ENCODE results near the gene LIM2. TPM values are rescaled to one million over a fixed set of nuclear protein-coding genes. Genes with fewer than 3 reads are reported as not detected.
"Not testable (repeated sequence)": the region's sequence is repeated elsewhere in the genome, so short reads cannot be mapped to it uniquely, and the experiment has no call there.

Gene LIM2
- total RNA-seq, 1 donor from 2014 or later: not detected

DNA sequence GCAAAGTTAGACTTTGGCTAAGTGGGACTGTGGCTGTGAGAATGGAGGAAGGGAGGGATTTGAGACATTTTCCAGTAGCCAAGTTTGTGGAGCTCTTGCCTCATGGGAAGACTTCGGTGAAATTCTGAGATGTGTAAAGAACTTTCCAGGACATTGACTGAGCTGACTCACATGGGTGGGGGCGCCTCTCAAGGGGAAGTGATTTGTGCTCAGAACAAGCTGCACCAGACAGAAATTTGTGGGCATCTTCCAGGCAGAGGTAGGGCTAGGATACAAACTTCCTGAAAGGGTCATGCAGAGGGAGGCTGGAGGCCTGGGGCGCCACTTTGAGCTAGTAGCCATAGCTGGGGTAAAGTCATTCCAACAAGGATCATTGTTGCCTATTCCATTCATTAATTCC is 39.4 kb upstream of the LIM2 start:
- Histone ChIP-seq H3K27ac (no peak overlapping the region), H3K4me3 (no peak overlapping the region), H3K4me1 (no peaks in the 10 kb centered on the region), H3K36me3 (no peaks in the 10 kb centered on the region), H3K27me3 (no peaks in the 10 kb centered on the region), H3K9me3 (no peaks in the 10 kb centered on the region)
- intact Hi-C loops (cut with DNase I): no loop called here
- TF ChIP-seq POLR2A (IDR thresholded peaks at IDR 0.05) (no peak), POLR2AphosphoS5 (IDR thresholded peaks at IDR 0.05; ENCODE audit: insufficient read depth in 1 of 2, low read depth in 1 of 2) (no peak)
- TF ChIP-seq, protein P1, sequence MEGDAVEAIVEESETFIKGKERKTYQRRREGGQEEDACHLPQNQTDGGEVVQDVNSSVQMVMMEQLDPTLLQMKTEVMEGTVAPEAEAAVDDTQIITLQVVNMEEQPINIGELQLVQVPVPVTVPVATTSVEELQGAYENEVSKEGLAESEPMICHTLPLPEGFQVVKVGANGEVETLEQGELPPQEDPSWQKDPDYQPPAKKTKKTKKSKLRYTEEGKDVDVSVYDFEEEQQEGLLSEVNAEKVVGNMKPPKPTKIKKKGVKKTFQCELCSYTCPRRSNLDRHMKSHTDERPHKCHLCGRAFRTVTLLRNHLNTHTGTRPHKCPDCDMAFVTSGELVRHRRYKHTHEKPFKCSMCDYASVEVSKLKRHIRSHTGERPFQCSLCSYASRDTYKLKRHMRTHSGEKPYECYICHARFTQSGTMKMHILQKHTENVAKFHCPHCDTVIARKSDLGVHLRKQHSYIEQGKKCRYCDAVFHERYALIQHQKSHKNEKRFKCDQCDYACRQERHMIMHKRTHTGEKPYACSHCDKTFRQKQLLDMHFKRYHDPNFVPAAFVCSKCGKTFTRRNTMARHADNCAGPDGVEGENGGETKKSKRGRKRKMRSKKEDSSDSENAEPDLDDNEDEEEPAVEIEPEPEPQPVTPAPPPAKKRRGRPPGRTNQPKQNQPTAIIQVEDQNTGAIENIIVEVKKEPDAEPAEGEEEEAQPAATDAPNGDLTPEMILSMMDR (IDR thresholded peaks at IDR 0.05): no peak
- DNase-seq (ENCODE audit: extremely low spot score in 2 of 2): no peak

DNA sequence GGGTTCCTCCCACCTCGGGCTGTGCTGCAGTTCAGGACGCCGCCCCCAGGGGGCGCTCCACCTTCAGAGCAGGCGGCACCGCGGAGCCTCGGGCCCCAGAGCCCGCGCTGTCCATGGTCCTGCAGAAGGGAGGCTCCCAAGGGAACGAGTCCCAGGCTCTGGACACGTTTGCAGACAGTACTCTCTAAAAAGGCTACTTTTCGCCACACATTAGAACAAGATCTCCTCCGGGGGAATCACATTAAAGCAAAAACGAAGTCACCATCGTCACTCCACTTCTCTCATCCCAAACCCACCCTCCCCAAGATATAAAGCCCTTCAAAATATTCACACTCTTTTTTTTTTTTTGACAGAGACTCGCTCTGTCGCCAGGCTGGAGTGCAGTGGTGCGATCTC is 34.3 kb upstream of the LIM2 start:
- Histone ChIP-seq H3K36me3 (no peaks in the 10 kb centered on the region), H3K4me3 (no peak overlapping the region), H3K9me3 (no peaks in the 10 kb centered on the region), H3K4me1 (no peaks in the 10 kb centered on the region), H3K27ac (no peak overlapping the region), H3K27me3 (peaks cover 3% of the 10 kb centered on the region)
- TF ChIP-seq POLR2A (IDR thresholded peaks at IDR 0.05): no peak
- TF ChIP-seq, protein P1 (IDR thresholded peaks at IDR 0.05): peak; percentile 64 to 83 (median 65)
- no peak for TF ChIP-seq POLR2AphosphoS5 (IDR thresholded peaks at IDR 0.05; ENCODE audit: insufficient read depth in 1 of 2, low read depth in 1 of 2)
- DNase-seq (ENCODE audit: extremely low spot score in 2 of 2): no peak
- intact Hi-C loops (cut with DNase I): no loop called here

DNA sequence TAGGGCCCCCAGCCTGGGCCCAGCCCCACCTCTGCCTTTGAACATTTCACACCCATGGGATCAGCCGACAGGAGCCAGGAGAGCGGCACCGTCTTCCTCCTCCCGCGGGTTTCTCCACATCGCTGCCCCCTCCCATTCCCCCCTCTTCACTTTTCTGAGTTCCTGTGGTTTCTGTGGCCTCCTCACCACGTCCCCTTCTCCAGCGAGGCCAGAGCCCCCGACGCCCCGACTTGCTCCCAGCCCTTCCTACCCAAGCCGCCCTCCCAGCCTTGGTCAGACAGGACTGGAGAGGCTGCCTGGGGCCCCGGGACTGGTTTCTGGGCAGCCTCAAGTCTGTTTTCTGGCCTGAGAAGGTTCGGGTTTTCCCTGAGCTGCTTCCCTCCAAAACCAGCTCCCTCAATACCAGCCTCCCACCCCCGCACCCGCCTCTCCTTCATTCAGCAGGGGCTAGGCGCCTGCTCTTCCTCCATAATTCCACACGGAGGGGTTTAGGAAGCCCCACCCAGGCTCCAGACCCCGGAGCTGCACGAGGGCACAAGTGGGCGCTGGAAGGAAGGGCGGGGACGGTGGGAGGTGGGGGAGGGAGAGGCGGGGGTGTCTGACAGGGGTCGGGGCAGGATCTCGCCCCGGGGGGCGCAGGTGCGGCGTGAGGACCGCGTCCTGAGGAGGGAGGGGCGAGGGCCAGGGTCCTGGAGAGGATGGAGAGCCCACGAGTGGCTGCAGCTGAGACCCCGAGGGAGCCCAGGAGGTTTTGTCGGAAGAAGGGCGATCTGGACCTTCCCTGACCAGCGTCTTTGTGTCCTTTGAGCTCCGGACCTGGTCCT is 33.7 kb upstream of the LIM2 start:
- no peak for DNase-seq (ENCODE audit: extremely low spot score in 2 of 2)
- no peak for TF ChIP-seq POLR2AphosphoS5 (IDR thresholded peaks at IDR 0.05; ENCODE audit: insufficient read depth in 1 of 2, low read depth in 1 of 2)
- TF ChIP-seq POLR2A (IDR thresholded peaks at IDR 0.05): no peak
- TF ChIP-seq, protein P1 (IDR thresholded peaks at IDR 0.05): no peak
- no peaks in the 10 kb centered on the region for H3K9me3 ChIP-seq
- H3K4me1 ChIP-seq: no peaks in the 10 kb centered on the region
- no peak overlapping the region for H3K4me3 ChIP-seq
- no peak overlapping the region for H3K27ac ChIP-seq
- H3K36me3 ChIP-seq: no peaks in the 10 kb centered on the region
- intact Hi-C loops (cut with DNase I): no loop called here
- peaks cover 3% of the 10 kb centered on the region for H3K27me3 ChIP-seq

DNA sequence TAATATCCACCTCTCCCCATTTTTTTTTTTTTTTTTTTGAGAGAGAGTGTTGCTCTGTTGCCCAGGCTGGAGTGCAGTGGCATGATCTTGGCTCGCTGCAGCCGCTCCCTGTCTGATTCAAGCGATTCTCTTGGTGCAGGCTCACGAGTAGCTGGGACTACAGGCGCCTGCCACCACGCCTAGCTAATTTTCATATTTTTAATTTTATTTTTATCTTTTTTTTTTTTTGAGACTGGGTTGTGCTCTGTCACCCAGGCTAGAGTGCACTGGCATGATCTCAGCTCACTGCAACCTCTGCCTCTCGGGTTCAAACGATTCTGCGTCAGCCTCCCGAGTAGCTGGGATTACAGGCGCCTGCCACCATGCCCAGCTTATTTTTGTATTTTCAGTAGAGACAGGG is 32.7 kb upstream of the LIM2 start:
- H3K9me3 ChIP-seq; intact Hi-C loops (cut with DNase I); DNase-seq (ENCODE audit: extremely low spot score in 2 of 2); H3K4me3 ChIP-seq; H3K27ac ChIP-seq; H3K4me1 ChIP-seq; H3K36me3 ChIP-seq; H3K27me3 ChIP-seq: not testable (repeated sequence)

DNA sequence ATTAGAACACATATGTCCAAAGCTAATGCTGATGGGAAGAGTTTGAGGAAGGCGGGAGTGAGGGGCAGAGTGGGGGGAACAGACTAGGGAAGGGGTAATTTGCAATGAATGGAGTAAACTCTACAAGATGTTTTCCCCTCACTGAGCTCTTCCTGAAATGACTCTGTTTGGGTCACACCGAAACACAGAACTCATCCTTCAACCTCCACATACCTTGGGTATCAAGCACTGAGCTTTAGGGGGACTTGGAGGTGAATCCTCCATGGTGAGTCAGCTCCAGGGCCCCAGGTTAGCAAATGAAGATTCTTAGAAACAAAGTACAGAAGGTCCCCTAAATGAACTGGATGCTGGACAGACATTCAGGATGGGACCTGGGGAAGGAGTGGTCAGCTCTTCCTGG is 30.9 kb upstream of the LIM2 start:
- Histone ChIP-seq H3K36me3 (no peaks in the 10 kb centered on the region), H3K4me1 (no peaks in the 10 kb centered on the region), H3K27me3 (peaks cover 3% of the 10 kb centered on the region), H3K9me3 (no peaks in the 10 kb centered on the region), H3K27ac (no peak overlapping the region), H3K4me3 (no peak overlapping the region)
- TF ChIP-seq POLR2A (IDR thresholded peaks at IDR 0.05) (no peak), POLR2AphosphoS5 (IDR thresholded peaks at IDR 0.05; ENCODE audit: insufficient read depth in 1 of 2, low read depth in 1 of 2) (no peak)
- TF ChIP-seq, protein P1 (IDR thresholded peaks at IDR 0.05): no peak
- intact Hi-C loops (cut with DNase I): no loop called here
- DNase-seq (ENCODE audit: extremely low spot score in 2 of 2): no peak

Data from vagina (tissue), 2 donors.